Esophagus (tissue), 2 donors: ENCODE measurements around the gene PNLIPRP3. TPM values are rescaled to one million over a fixed set of nuclear protein-coding genes. Genes with fewer than 3 reads are reported as not detected.
"Not testable (repeated sequence)": the region's sequence is repeated elsewhere in the genome, so short reads cannot be mapped to it uniquely, and the experiment has no call there.

ENCODE experiments used
- H3K27ac ChIP-seq, 2 donors: one replicate each; pipeline ENCODE4 v1.5.1; 2013; ENCODE audit warnings: low read depth in 2 of 2, mild to moderate bottlenecking in 2 of 2, inconsistent platforms in 1 of 2, low read length in 1 of 2, moderate library complexity in 1 of 2
- H3K27me3 ChIP-seq, 2 donors: one replicate each; pipeline ENCODE4 v1.6.1; 2013; ENCODE audit warnings: low read length in 2 of 2, control low read depth in 1 of 2, mild to moderate bottlenecking in 1 of 2; ENCODE audit not compliant: insufficient read depth in 2 of 2, control insufficient read depth in 1 of 2
- H3K36me3 ChIP-seq, 2 donors: one replicate each; pipeline ENCODE4 v1.6.1; 2013; ENCODE audit warnings: low read length in 1 of 2; ENCODE audit not compliant: control insufficient read depth in 2 of 2, insufficient read depth in 2 of 2
- H3K4me1 ChIP-seq, 2 donors: one replicate each; pipeline ENCODE4 v1.6.1; 2013; ENCODE audit warnings: low read length in 1 of 2; ENCODE audit not compliant: control insufficient read depth in 2 of 2, insufficient read depth in 2 of 2
- H3K4me3 ChIP-seq, 2 donors: one replicate each; pipeline ENCODE4 v1.5.1; 2013; ENCODE audit warnings: low read length in 2 of 2, mild to moderate bottlenecking in 2 of 2, low read depth in 1 of 2, moderate library complexity in 1 of 2
- H3K9me3 ChIP-seq, 2 donors: one replicate each; pipeline ENCODE4 v1.6.1; 2013; ENCODE audit warnings: mild to moderate bottlenecking in 2 of 2, low read depth in 1 of 2, low read length in 1 of 2, moderate library complexity in 1 of 2; ENCODE audit not compliant: control insufficient read depth in 2 of 2, insufficient read depth in 1 of 2
- WGBS, 2 donors: extraction: QIAGEN DNeasy Blood & Tissue Kit; methylation state at CpG; one replicate each; pipeline ENCODE4 v1.1.7; 2013; 5-methylcytosine and 5-hydroxymethylcytosine counted together
- polyA plus RNA-seq, 2 donors: library from polyadenylated mRNA; stranded (reverse); fragments of 200-250 nt; gene quantifications; one replicate each; pipeline ENCODE4 v1.2.3, GENCODE V29; 2013
- donor health status: healthy with polysubstance abuse.
- donor health status: Bipolar disorder and iron deficiency.

PNLIPRP3 gene
- polyA plus RNA-seq = 1 to 10 TPM; 2.6 to 7.9 TPM

GRCh38 chr10:116427671-116428070 is at the start of gene PNLIPRP3:
PNLIPRP3 (plus strand) TSS chr10:116427847; CDS start chr10:116428013, 166 bp downstream.
- H3K36me3 ChIP-seq = no peaks in the 10 kb centered on the region
- peaks cover 0 to 3% of the 10 kb centered on the region in 2 donors for H3K27me3 ChIP-seq
- H3K27ac ChIP-seq = no peak within 1 kb of the TSS
- H3K9me3 ChIP-seq = peaks cover 0 to 2% of the 10 kb centered on the region in 2 donors
- no peaks in the 10 kb centered on the region for H3K4me1 ChIP-seq
- 47 to 51% methylated on average over 2 of the region's 2 CpGs for WGBS, 2 donors
- no peak within 1 kb of the TSS for H3K4me3 ChIP-seq

DNA sequence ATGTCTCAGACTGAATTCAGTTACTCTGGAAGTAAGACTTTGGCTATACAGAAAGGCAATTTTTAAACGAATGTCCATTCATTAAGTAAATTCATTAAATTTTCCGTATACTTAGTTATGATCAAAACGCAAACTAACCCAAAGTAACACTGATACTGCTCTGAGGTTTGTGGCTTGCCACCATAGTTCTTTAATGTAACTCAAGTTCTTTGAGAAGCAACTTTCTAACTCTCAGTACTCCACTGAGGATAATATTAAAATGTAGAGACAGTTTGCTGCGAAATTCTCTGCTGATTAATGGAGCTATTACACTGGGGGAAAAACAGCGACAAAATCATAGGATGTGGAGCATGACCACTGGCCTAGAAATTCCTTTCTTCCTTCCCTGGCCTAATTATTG is 45.4 kb upstream of the PNLIPRP3 start:
- Histone ChIP-seq H3K4me3 (no peak overlapping the region), H3K9me3 (no peaks in the 10 kb centered on the region), H3K27me3 (no peaks in the 10 kb centered on the region), H3K36me3 (no peaks in the 10 kb centered on the region), H3K27ac (no peak overlapping the region), H3K4me1 (no peaks in the 10 kb centered on the region)
- WGBS, 2 donors = 80% methylated on average over 5 of the region's 5 CpGs

GRCh38 chr10:116385311-116385710 is 42.3 kb upstream of the PNLIPRP3 start:
- no peaks in the 10 kb centered on the region for H3K9me3 ChIP-seq
- WGBS, 2 donors = 77 to 82% methylated on average over 2 of the region's 2 CpGs
- H3K4me3 ChIP-seq = no peak overlapping the region
- no peaks in the 10 kb centered on the region for H3K36me3 ChIP-seq
- no peak overlapping the region for H3K27ac ChIP-seq
- H3K27me3 ChIP-seq = no peaks in the 10 kb centered on the region
- no peaks in the 10 kb centered on the region for H3K4me1 ChIP-seq

DNA sequence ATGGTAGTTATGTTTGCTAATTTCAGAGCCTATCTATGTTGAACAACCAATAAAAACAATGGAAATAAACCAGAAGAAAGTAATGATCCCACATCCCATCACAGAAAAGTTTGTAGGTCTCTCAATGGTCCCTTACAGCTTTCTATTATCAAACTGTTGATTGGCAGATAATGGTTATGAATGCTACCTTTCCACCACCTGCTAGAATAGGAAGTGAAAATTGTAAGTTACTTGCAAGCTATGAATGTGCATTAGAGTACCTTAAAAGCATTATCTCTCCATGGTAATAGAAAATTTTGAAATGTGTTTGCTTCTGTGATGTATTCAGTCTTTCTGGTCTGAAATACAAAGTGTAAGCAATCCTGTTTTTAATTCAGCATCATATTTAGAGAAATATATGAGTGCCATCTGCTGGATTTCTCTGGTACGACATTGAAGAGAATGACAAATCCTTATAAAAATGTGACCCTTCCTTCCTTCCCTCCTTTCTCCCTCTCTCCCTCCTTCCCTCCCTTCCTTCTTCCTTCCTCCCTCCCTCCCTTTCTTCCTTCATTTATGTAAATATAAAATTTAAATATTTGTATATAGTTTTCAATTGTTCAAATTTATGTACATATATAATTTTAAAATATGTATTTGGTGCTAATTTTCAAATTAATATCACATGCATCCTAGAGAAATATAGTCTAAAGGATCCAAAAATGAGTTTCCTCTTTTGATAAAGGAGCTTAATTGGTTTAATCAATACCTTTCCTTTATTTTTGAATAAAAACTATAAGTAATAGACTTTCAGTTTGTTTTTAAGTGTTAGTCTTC is 41.4 kb upstream of the PNLIPRP3 start:
- Histone ChIP-seq H3K36me3 (no peaks in the 10 kb centered on the region), H3K27ac (no peak overlapping the region), H3K4me3 (no peak overlapping the region), H3K4me1 (no peaks in the 10 kb centered on the region), H3K27me3 (no peaks in the 10 kb centered on the region), H3K9me3 (no peaks in the 10 kb centered on the region)
- 0% methylated on average over 1 of the region's 1 CpG for WGBS, 2 donors

- H3K36me3 ChIP-seq, H3K9me3 ChIP-seq, H3K4me3 ChIP-seq, H3K27me3 ChIP-seq, H3K27ac ChIP-seq, H3K4me1 ChIP-seq: not testable (repeated sequence)
- WGBS, 2 donors = 95 to 97% methylated on average over 32 to 43 of the region's 43 CpGs
Measured at GRCh38 chr10:116393246-116393831, 34.3 kb upstream of the PNLIPRP3 start.

GRCh38 chr10:116395223-116395985 is 32.2 kb upstream of the PNLIPRP3 start:
- Histone ChIP-seq H3K4me1 (no peaks in the 10 kb centered on the region), H3K4me3 (no peak overlapping the region), H3K36me3 (no peaks in the 10 kb centered on the region), H3K27me3 (no peaks in the 10 kb centered on the region), H3K27ac (no peak overlapping the region), H3K9me3 (peaks cover 0 to 3% of the 10 kb centered on the region in 2 donors)
- 70 to 72% methylated on average over 13 of the region's 13 CpGs for WGBS, 2 donors

DNA sequence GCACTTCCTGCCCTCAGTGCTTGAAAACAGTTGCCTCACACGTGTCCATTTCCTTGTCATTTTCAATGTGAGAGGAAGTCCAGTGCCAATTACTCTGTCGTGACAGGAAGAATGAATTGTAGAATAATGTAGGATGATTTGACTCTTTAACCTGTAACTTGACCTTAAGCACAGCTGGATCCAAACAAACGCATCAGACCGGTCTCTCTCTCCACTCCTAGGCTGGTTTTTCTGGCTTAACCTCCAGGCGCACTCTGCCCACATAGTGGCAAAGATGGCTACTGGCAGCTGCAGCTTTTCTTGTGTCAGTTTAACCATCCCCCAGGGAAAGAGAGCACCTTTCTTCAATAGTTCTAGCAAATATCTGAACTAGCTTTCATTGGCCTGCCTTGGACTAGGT is 29.4 kb upstream of the PNLIPRP3 start:
- Histone ChIP-seq H3K9me3 (peaks cover 0 to 3% of the 10 kb centered on the region in 2 donors), H3K4me3 (no peak overlapping the region), H3K27me3 (no peaks in the 10 kb centered on the region), H3K27ac (no peak overlapping the region), H3K36me3 (no peaks in the 10 kb centered on the region), H3K4me1 (no peaks in the 10 kb centered on the region)
- WGBS, 2 donors = 33 to 40% methylated on average over 5 of the region's 5 CpGs

GRCh38 chr10:116402858-116403257 is 24.8 kb upstream of the PNLIPRP3 start:
- Histone ChIP-seq H3K4me1 (no peaks in the 10 kb centered on the region), H3K36me3 (no peaks in the 10 kb centered on the region), H3K9me3 (no peaks in the 10 kb centered on the region), H3K27ac (no peak overlapping the region), H3K4me3 (no peak overlapping the region), H3K27me3 (no peaks in the 10 kb centered on the region)
- 89 to 90% methylated on average over 3 of the region's 3 CpGs for WGBS, 2 donors

DNA sequence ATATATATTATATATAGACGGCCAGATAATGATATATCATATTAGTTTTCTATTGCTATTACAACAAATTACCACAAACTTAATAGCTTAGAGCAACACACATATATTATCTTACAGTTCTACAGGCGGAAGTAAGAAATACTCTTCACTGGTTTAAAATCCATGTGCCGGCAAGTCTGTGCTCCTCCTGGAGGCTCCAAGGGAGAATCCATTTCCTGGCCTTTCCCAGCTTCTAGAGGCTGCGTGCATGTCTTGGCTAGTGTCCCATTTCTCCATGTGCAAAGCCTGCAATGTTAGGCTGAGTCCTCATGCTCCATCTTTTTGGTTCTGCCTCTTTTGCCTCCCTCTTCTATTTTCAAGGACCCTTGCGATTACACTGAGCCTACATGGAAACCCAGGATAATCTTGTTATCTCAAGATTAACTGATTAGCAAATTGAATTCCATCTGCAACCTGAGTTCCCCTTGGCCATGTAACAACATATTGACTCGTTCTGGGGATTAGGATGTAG is 23.9 kb upstream of the PNLIPRP3 start:
- Histone ChIP-seq H3K36me3 (no peaks in the 10 kb centered on the region), H3K4me1 (no peaks in the 10 kb centered on the region), H3K4me3 (no peak overlapping the region), H3K27ac (no peak overlapping the region), H3K27me3 (no peaks in the 10 kb centered on the region), H3K9me3 (no peaks in the 10 kb centered on the region)
- WGBS, 2 donors = 71% methylated on average over 6 of the region's 6 CpGs
